ENCODE results near the gene NF2. TPM values are rescaled to one million over a fixed set of nuclear protein-coding genes. Genes with fewer than 3 reads are reported as not detected.

NF2 gene
- polyA plus RNA-seq, 3 donors = 7.7 to 15.5 (median 8.4) TPM

GRCh38 chr22:29633514-29634312 is 30.3 kb downstream of the NF2 start:
- H3K27me3 Mint-ChIP-seq (ENCODE audit: low read depth in 3 of 3) = peaks cover 0 to 2% (median 0%) of the 10 kb centered on the region in 3 donors
- Histone ChIP-seq H4K20me1 (ENCODE audit: insufficient read depth, low read length) (peaks cover 85% of the 10 kb centered on the region), H3K79me2 (ENCODE audit: insufficient read depth, low read length) (peaks cover 68% of the 10 kb centered on the region), H3K9ac (ENCODE audit: insufficient read depth, low read length, poor library complexity, severe bottlenecking) (no peak overlapping the region), H3K27ac (ENCODE audit: low read depth in 1 of 2, low read length in 2 of 2) (no peak overlapping the region), H3K4me2 (replicated peaks; ENCODE audit: extremely low read depth, low read length, poor library complexity, severe bottlenecking) (no peak overlapping the region), H3K4me3 (replicated peaks in 1 of 3; ENCODE audit: low read depth in 2 of 3, low read length in 3 of 3) (no peak overlapping the region), H2AFZ (ENCODE audit: insufficient read depth, low read depth, low read length, poor library complexity, severe bottlenecking) (no peak overlapping the region), H3K36me3 (replicated peaks in 1 of 2; ENCODE audit: control insufficient read depth in 1 of 2, insufficient read depth in 2 of 2, low read length in 2 of 2) (peaks cover 7 to 24% of the 10 kb centered on the region in 2 donors), H3K27me3 (ENCODE audit: control insufficient read depth in 2 of 2, insufficient read depth in 2 of 2, low read length in 2 of 2) (no peaks in the 10 kb centered on the region), H3K9me3 (replicated peaks in 1 of 2; ENCODE audit: control insufficient read depth in 1 of 2, insufficient read depth in 1 of 2, low read length in 2 of 2) (no peaks in the 10 kb centered on the region), H3K4me1 (ENCODE audit: control insufficient read depth in 1 of 2, insufficient read depth in 2 of 2, low read length in 2 of 2) (peaks cover 5 to 9% of the 10 kb centered on the region in 2 donors)
- H3K4me3 Mint-ChIP-seq = no peak overlapping the region
- intact Hi-C loops (cut with micrococcal nuclease) = loop anchor here (10.0 kb wide), 1 partner anchor 371 kb away; no protein-coding TSS in a partner anchor
- H3K27ac Mint-ChIP-seq = peak overlapping the region in 4 of 7 donors; percentile 5 to 74 (median 19)
- WGBS (ENCODE audit: insufficient coverage) = 65% methylated on average over 4 of the region's 6 CpGs
- no peak for TF ChIP-seq CTCF (IDR thresholded peaks at IDR 0.05)
- DNase-seq = no peak
- H3K9me3 Mint-ChIP-seq = peaks cover 0 to 3% (median 0%) of the 10 kb centered on the region in 7 donors
- peaks cover 18 to 20% of the 10 kb centered on the region in 2 donors for H3K36me3 Mint-ChIP-seq
- H3K4me1 Mint-ChIP-seq = peaks cover 21% of the 10 kb centered on the region

DNA sequence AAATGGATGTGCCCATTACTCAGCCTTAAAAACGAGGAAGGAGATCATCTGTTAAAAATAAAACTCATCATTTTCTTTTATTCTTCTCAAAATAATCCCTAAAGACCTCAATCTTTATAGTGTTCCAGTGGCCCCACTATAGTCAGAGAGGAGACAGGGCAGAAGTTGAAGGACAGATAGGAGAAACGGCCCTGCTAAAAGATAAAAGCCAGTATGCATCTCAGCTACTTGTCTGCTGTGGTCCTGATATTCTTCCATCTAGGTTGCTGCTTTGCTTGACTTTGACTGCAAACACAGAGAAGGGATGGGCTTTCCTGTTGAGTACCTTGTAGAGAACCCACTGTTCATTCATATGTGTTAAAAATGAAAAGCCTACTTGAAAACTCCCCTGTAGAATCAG is 31.4 kb downstream of the NF2 start:
- H3K4me1 ChIP-seq (ENCODE audit: control insufficient read depth in 1 of 2, insufficient read depth in 2 of 2, low read length in 2 of 2) = peaks cover 5 to 9% of the 10 kb centered on the region in 2 donors
- no peak for TF ChIP-seq CTCF (IDR thresholded peaks at IDR 0.05)
- no peaks in the 10 kb centered on the region for H3K9me3 ChIP-seq (replicated peaks in 1 of 2; ENCODE audit: control insufficient read depth in 1 of 2, insufficient read depth in 1 of 2, low read length in 2 of 2)
- Mint-ChIP-seq H3K27me3 (ENCODE audit: low read depth in 3 of 3) (peaks cover 0 to 2% (median 0%) of the 10 kb centered on the region in 3 donors), H3K4me3 (no peak overlapping the region), H3K27ac (no peak overlapping the region), H3K9me3 (peaks cover 0 to 3% (median 0%) of the 10 kb centered on the region in 7 donors), H3K36me3 (peaks cover 24 to 26% of the 10 kb centered on the region in 2 donors), H3K4me1 (peaks cover 21% of the 10 kb centered on the region)
- H3K79me2 ChIP-seq (ENCODE audit: insufficient read depth, low read length) = peaks cover 57% of the 10 kb centered on the region
- H3K4me3 ChIP-seq (replicated peaks in 1 of 3; ENCODE audit: low read depth in 2 of 3, low read length in 3 of 3) = no peak overlapping the region
- no peak overlapping the region for H3K9ac ChIP-seq (ENCODE audit: insufficient read depth, low read length, poor library complexity, severe bottlenecking)
- no peak overlapping the region for H3K27ac ChIP-seq (ENCODE audit: low read depth in 1 of 2, low read length in 2 of 2)
- 100% methylated on average over 1 of the region's 2 CpGs for WGBS (ENCODE audit: insufficient coverage)
- H2AFZ ChIP-seq (ENCODE audit: insufficient read depth, low read depth, low read length, poor library complexity, severe bottlenecking) = no peak overlapping the region
- peaks cover 74% of the 10 kb centered on the region for H4K20me1 ChIP-seq (ENCODE audit: insufficient read depth, low read length)
- no peaks in the 10 kb centered on the region for H3K27me3 ChIP-seq (ENCODE audit: control insufficient read depth in 2 of 2, insufficient read depth in 2 of 2, low read length in 2 of 2)
- peaks cover 10 to 32% of the 10 kb centered on the region in 2 donors for H3K36me3 ChIP-seq (replicated peaks in 1 of 2; ENCODE audit: control insufficient read depth in 1 of 2, insufficient read depth in 2 of 2, low read length in 2 of 2)
- DNase-seq = no peak
- H3K4me2 ChIP-seq (replicated peaks; ENCODE audit: extremely low read depth, low read length, poor library complexity, severe bottlenecking) = no peak overlapping the region
- intact Hi-C loops (cut with micrococcal nuclease) = loop anchor here (10.0 kb wide), 1 partner anchor 370 kb away; no protein-coding TSS in a partner anchor
